Measurements from ENCODE around the gene MAGI2. TPM values are rescaled to one million over a fixed set of nuclear protein-coding genes. Genes with fewer than 3 reads are reported as not detected.

The MAGI2 gene
- total RNA-seq, 4 donors from 2014 or later: 0.98 to 4.8 (median 2.5) TPM

DNA sequence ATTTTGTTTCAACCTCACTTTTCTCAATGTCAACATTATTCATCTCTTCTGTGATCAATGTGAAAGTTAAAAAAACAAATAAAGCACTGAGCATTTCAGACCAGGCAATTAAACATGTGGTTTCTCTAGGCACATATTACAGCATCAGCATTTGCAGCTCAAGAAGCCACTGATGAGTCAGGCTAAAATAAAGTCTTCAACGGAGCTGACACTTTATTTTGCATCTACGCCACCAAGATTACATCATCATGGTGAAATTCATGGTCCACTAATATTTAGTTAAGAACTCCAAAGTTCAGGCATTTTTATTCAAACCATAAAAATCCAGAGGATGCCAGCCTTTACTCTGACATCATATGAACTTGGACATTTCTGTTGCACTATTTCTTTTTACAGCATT lies 33.0 kb downstream of the MAGI2 start:
- Histone ChIP-seq H3K36me3 (no peaks in the 10 kb centered on the region), H3K27me3 (no peaks in the 10 kb centered on the region), H3K4me3 (no peak overlapping the region), H3K9me3 (no peaks in the 10 kb centered on the region), H3K27ac (no peak overlapping the region), H3K4me1 (peaks cover 7% of the 10 kb centered on the region)
- TF ChIP-seq POLR2A (IDR thresholded peaks at IDR 0.05) (no peak), EP300 (IDR thresholded peaks at IDR 0.05) (no peak), POLR2AphosphoS5 (IDR thresholded peaks at IDR 0.05) (no peak)
- TF ChIP-seq, protein P1, sequence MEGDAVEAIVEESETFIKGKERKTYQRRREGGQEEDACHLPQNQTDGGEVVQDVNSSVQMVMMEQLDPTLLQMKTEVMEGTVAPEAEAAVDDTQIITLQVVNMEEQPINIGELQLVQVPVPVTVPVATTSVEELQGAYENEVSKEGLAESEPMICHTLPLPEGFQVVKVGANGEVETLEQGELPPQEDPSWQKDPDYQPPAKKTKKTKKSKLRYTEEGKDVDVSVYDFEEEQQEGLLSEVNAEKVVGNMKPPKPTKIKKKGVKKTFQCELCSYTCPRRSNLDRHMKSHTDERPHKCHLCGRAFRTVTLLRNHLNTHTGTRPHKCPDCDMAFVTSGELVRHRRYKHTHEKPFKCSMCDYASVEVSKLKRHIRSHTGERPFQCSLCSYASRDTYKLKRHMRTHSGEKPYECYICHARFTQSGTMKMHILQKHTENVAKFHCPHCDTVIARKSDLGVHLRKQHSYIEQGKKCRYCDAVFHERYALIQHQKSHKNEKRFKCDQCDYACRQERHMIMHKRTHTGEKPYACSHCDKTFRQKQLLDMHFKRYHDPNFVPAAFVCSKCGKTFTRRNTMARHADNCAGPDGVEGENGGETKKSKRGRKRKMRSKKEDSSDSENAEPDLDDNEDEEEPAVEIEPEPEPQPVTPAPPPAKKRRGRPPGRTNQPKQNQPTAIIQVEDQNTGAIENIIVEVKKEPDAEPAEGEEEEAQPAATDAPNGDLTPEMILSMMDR (IDR thresholded peaks at IDR 0.05): no peak
- no peak for DNase-seq (ENCODE audit: low spot score in 2 of 2)
- 41% methylated on average over 2 of the region's 2 CpGs for WGBS

DNA sequence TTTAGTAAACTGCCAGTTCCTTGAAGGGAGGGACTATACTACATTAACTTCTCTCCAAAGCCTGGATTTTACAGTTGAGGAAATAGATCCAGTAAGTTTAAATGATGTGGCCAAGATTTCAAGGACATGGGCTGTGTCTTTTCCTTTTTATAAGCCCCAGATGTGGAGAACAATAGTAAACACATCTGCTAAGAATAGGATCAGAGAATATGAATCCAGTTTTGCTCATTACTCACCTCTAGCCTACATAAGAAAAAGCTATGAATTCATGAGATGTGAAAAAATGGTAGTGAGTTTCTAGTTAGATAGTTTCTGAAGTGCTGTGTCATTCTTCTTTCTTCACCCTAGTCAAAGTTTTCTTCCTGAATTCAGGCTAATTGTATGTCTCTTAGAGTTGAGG lies 38.6 kb downstream of the MAGI2 start:
- no peak overlapping the region for H3K4me3 ChIP-seq
- H3K27ac ChIP-seq: no peak overlapping the region
- no peaks in the 10 kb centered on the region for H3K9me3 ChIP-seq
- peaks cover 2% of the 10 kb centered on the region for H3K4me1 ChIP-seq
- no peak for DNase-seq (ENCODE audit: low spot score in 2 of 2)
- TF ChIP-seq POLR2AphosphoS5 (IDR thresholded peaks at IDR 0.05): no peak
- TF ChIP-seq, protein P1 (IDR thresholded peaks at IDR 0.05): no peak
- no peak for TF ChIP-seq EP300 (IDR thresholded peaks at IDR 0.05)
- no peak for TF ChIP-seq POLR2A (IDR thresholded peaks at IDR 0.05)
- no peaks in the 10 kb centered on the region for H3K27me3 ChIP-seq
- no peaks in the 10 kb centered on the region for H3K36me3 ChIP-seq

DNA sequence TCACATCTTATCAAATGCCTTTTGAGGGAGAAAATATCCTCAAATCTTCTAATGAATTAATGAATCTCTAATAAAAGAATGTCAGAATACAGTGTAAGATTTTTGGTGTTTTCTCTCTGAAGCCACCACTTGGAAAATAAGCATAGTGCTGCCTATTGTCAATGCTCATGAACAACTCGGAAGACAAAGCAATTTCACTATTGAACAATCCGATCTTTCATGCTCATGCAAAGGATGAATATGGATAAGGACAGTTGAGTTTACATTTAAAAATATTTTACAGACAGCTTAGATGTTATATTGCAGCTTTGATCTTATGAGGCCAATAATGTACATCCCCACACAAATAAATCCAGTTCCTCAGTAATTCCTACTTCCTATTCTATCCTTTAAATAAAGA lies 40.6 kb downstream of the MAGI2 start:
- TF ChIP-seq POLR2A (IDR thresholded peaks at IDR 0.05) (no peak), EP300 (IDR thresholded peaks at IDR 0.05) (no peak), POLR2AphosphoS5 (IDR thresholded peaks at IDR 0.05) (no peak)
- TF ChIP-seq, protein P1 (IDR thresholded peaks at IDR 0.05): no peak
- Histone ChIP-seq H3K27ac (no peak overlapping the region), H3K4me3 (no peak overlapping the region), H3K4me1 (no peaks in the 10 kb centered on the region), H3K36me3 (no peaks in the 10 kb centered on the region), H3K9me3 (no peaks in the 10 kb centered on the region), H3K27me3 (no peaks in the 10 kb centered on the region)
- 91% methylated on average over 2 of the region's 2 CpGs for WGBS
- DNase-seq (ENCODE audit: low spot score in 2 of 2): no peak

DNA sequence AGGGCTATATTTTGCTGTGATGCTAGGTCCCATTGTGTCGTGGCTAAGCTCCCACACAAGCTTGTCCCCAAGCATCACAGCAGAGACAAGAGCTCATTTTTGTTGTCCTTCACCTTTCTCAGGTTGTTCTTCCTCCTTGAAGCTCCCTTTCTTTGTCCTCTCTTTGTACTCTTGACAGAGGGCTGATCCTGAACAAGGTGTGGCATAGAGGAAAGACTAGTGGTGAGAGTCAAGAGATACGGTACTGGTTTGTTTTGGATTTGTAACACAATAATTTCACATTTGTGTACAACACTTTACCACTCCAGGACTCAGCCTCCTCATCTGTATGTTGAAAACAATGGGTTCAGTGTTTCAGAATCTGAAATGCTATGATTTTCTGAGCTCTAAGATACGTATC lies 41.0 kb downstream of the MAGI2 start:
- no peak overlapping the region for H3K27ac ChIP-seq

DNA sequence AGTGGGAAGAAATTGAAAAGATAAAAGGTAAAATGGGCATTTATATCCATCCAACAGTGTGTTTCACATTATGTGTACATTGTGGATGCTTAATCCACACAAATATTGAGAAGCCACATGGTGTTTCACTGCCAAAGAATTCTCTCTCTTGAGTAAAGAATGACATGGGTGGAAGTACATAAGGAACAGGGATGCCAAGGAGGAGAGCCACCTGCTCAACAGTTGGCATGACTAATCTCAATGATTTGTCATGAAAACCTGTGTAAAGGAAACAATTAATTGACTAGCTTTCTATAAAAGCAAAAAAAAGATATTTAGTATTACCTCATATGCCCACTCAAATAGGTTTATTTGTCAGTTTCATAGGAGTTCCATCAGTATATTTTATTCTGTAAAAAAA lies 43.1 kb downstream of the MAGI2 start:
- Histone ChIP-seq H3K36me3 (no peaks in the 10 kb centered on the region), H3K4me3 (no peak overlapping the region), H3K9me3 (no peaks in the 10 kb centered on the region), H3K4me1 (no peaks in the 10 kb centered on the region), H3K27me3 (no peaks in the 10 kb centered on the region), H3K27ac (no peak overlapping the region)
- no peak for DNase-seq (ENCODE audit: low spot score in 2 of 2)
- no peak for TF ChIP-seq POLR2AphosphoS5 (IDR thresholded peaks at IDR 0.05)
- TF ChIP-seq POLR2A (IDR thresholded peaks at IDR 0.05): no peak
- TF ChIP-seq, protein P1 (IDR thresholded peaks at IDR 0.05): no peak
- TF ChIP-seq EP300 (IDR thresholded peaks at IDR 0.05): no peak

More for the DNA sequence above, 41.0 kb downstream of the MAGI2 start:
- WGBS: 80% methylated on average over 3 of the region's 3 CpGs
- Histone ChIP-seq H3K4me1 (no peaks in the 10 kb centered on the region), H3K27me3 (no peaks in the 10 kb centered on the region), H3K36me3 (no peaks in the 10 kb centered on the region), H3K4me3 (no peak overlapping the region), H3K9me3 (no peaks in the 10 kb centered on the region)
- no peak for TF ChIP-seq POLR2A (IDR thresholded peaks at IDR 0.05)
- no peak for TF ChIP-seq POLR2AphosphoS5 (IDR thresholded peaks at IDR 0.05)
- TF ChIP-seq, protein P1 (IDR thresholded peaks at IDR 0.05): no peak
- DNase-seq (ENCODE audit: low spot score in 2 of 2): no peak

All from suprapubic skin (tissue), 4 donors.